K562 (cell line): ENCODE measurements around the gene POLR3C. TPM values are rescaled to one million over a fixed set of nuclear protein-coding genes. Genes with fewer than 3 reads are reported as not detected.

Source experiments
- ATAC-seq: fragments of 200-7000 bp; cut with Tn5 transposase; 3 replicates; pipeline ENCODE4 v1.9.1; 2020; ENCODE audit warnings: moderate library complexity
- BruUV-seq: library from RNA; stranded (reverse); fragments of 400-500 nt; replicated peaks from 2 replicates; lab custom pipeline; 2021; lab: Mats Ljungman, UMichigan
- CTCF ChIA-PET: fragments of 300-600 bp; formaldehyde crosslinking; extraction: SDS; loops from one replicate; lab custom pipeline; 2021; ENCODE audit warnings: low intra/inter-chr PET ratio; lab: Yijun Ruan, JAX
- POLR2A ChIA-PET: fragments of 300-600, 350-650 bp; sonication (Branson Sonifier 250); formaldehyde crosslinking; extraction: SDS; loops from one replicate; lab custom pipeline; 2021; ENCODE audit warnings: antibody characterized with exemption, inconsistent platforms; lab: Yijun Ruan, JAX
- DNase-seq, 4 experiments: peaks; one replicate each; pipeline versions ENCODE4 v3.0.0 to v3.0.0-alpha.2; 2011 to 2018; ENCODE audit warnings: low spot score in 3 of 4, mixed read lengths in 3 of 4; ENCODE audit errors: extremely low read depth in 1 of 4
- FAIRE-seq: peaks from 2 replicates; lab custom pipeline; 2011; peaks lifted over from hg19 to GRCh38; lab: Jason Lieb, UNC
- H2AFZ ChIP-seq: 2 replicates; pipeline ENCODE4 v1.6.0; 2011; ENCODE audit warnings: low read depth, low read length, control low read depth, inconsistent platforms
- H3K27ac ChIP-seq: fragments of 200-600 bp; 3 replicates; pipeline ENCODE4 v1.8.0; 2011; ENCODE audit warnings: low read depth, mild to moderate bottlenecking, control low read depth, inconsistent platforms, low read length, moderate library complexity, mixed read lengths; ENCODE audit errors: extremely low read depth
- H3K27me3 ChIP-seq, 2 experiments: fragments of 300-600 bp in 1 of 2; 2 replicates in 1 of 2; 3 replicates in 1 of 2; pipeline versions ENCODE4 v1.6.0 to v1.8.0; 2011; ENCODE audit warnings: inconsistent platforms in 2 of 2, low read length in 2 of 2, mild to moderate bottlenecking in 1 of 2, mixed read lengths in 1 of 2, moderate library complexity in 1 of 2; ENCODE audit not compliant: control insufficient read depth in 2 of 2, insufficient read depth in 2 of 2
- H3K36me3 ChIP-seq: fragments of 300-600 bp; 3 replicates; pipeline ENCODE4 v1.8.0; 2011; ENCODE audit warnings: mild to moderate bottlenecking, low read length, inconsistent platforms; ENCODE audit not compliant: control insufficient read depth, insufficient read depth
- H3K4me1 ChIP-seq, 2 experiments: fragments of 200-600 bp in 1 of 2; replicated peaks in 1 of 2; 2 replicates in 1 of 2; 3 replicates in 1 of 2; pipeline versions ENCODE4 v1.5.1 to v1.8.0; 2011; ENCODE audit warnings: inconsistent platforms in 2 of 2, low read length in 2 of 2, mild to moderate bottlenecking in 1 of 2, mixed read lengths in 1 of 2, moderate library complexity in 1 of 2; ENCODE audit not compliant: control insufficient read depth in 2 of 2, insufficient read depth in 2 of 2
- H3K4me2 ChIP-seq: 2 replicates; pipeline ENCODE4 v1.6.1; 2011; ENCODE audit warnings: low read length, control low read depth, inconsistent platforms, mixed read lengths; ENCODE audit not compliant: insufficient read depth
- H3K4me3 ChIP-seq: fragments of 200-600 bp; sonication (generic), shearing (Covaris generic); 2 replicates; pipeline ENCODE4 v1.5.1; 2016; ENCODE audit warnings: control low read depth, inconsistent platforms
- H3K79me2 ChIP-seq: fragments of 200-600 bp; 3 replicates; pipeline ENCODE4 v1.8.0; 2011; ENCODE audit warnings: low read length, inconsistent platforms; ENCODE audit not compliant: control insufficient read depth, insufficient read depth
- H3K9ac ChIP-seq, 2 experiments: 2 replicates each; pipeline versions ENCODE4 v1.6.0 to v1.6.1; 2011; ENCODE audit warnings: low read depth in 2 of 2, low read length in 2 of 2, control low read depth in 1 of 2, inconsistent platforms in 1 of 2, mild to moderate bottlenecking in 1 of 2, mixed read lengths in 1 of 2; ENCODE audit not compliant: insufficient read depth in 1 of 2
- H3K9me1 ChIP-seq: one replicate; pipeline ENCODE4 v1.6.0; 2011; ENCODE audit warnings: inconsistent platforms, mild to moderate bottlenecking, low read length, moderate library complexity; ENCODE audit not compliant: control insufficient read depth, insufficient read depth
- H3K9me3 ChIP-seq: replicated peaks from 2 replicates; pipeline ENCODE4 v1.5.1; 2011; ENCODE audit warnings: low read depth, low read length, inconsistent platforms; ENCODE audit not compliant: control insufficient read depth, insufficient read depth
- H4K20me1 ChIP-seq: replicated peaks from 2 replicates; pipeline ENCODE4 v1.6.1; 2011; ENCODE audit warnings: low read length, inconsistent platforms, mixed read lengths; ENCODE audit not compliant: control insufficient read depth, insufficient read depth
- ATF1 ChIP-seq, 2 experiments: fragments of 450-650 bp in 1 of 2; IDR thresholded peaks; 2 replicates each; pipeline ENCODE4 v1.6.1; 2016; ENCODE audit warnings: missing compliant biosample characterization in 1 of 2, missing genetic modification characterization in 1 of 2
- GABPB2 ChIP-seq: fragments of 250-450 bp; sonication (Bioruptor Pico); conservative IDR thresholded peaks from 2 replicates; pipeline ENCODE4 v1.5.1; 2021; ENCODE audit warnings: mild to moderate bottlenecking
- GTF2A2 ChIP-seq: IDR thresholded peaks from 2 replicates; pipeline ENCODE4 v1.6.1; 2016; ENCODE audit warnings: mild to moderate bottlenecking, missing genetic modification characterization, missing compliant biosample characterization
- GTF2E2 ChIP-seq: fragments of 200-800 bp; sonication (Bioruptor generic); IDR thresholded peaks from 2 replicates; pipeline ENCODE4 v1.6.1; 2016; ENCODE audit warnings: missing genetic modification characterization, missing compliant biosample characterization
- HDAC1 ChIP-seq, 2 experiments: fragments of 450-650 bp; IDR thresholded peaks; 2 replicates each; pipeline ENCODE4 v1.6.1; 2016 to 2017; ENCODE audit warnings: inconsistent platforms in 1 of 2, mild to moderate bottlenecking in 1 of 2, moderate library complexity in 1 of 2
- HNRNPUL1 ChIP-seq: fragments of 200-400 bp; formaldehyde crosslinking; IDR thresholded peaks from 2 replicates; pipeline ENCODE4 v1.6.1; 2017; ENCODE audit warnings: low read length
- IFI16 ChIP-seq: fragments of 250-450 bp; sonication (Bioruptor Pico); IDR thresholded peaks from 2 replicates; pipeline ENCODE4 v2.1.2; 2022; ENCODE audit warnings: mild to moderate bottlenecking, inconsistent platforms
- MAFF ChIP-seq: IDR thresholded peaks from 2 replicates; pipeline ENCODE4 v1.6.1; 2012; ENCODE audit warnings: low read length, improper control_type of control experiment
- MTA3 ChIP-seq: fragments of 450-650 bp; formaldehyde crosslinking; IDR thresholded peaks from 2 replicates; pipeline ENCODE4 v1.6.1; 2017; ENCODE audit warnings: mild to moderate bottlenecking, borderline replicate concordance
- POLR2B ChIP-seq: fragments of 450-650 bp; IDR thresholded peaks from 2 replicates; pipeline ENCODE4 v1.6.1; 2018; ENCODE audit warnings: low read depth; ENCODE audit not compliant: partially characterized antibody
- PYGO2 ChIP-seq: fragments of 450-650 bp; IDR thresholded peaks from 2 replicates; pipeline ENCODE4 v1.6.1; 2016; ENCODE audit warnings: mild to moderate bottlenecking, missing genetic modification characterization, moderate library complexity, missing compliant biosample characterization
- RBM34 ChIP-seq: fragments of 200-400 bp; formaldehyde crosslinking; IDR thresholded peaks from 2 replicates; pipeline ENCODE4 v1.6.1; 2018; ENCODE audit warnings: low read length, borderline replicate concordance; ENCODE audit not compliant: insufficient read depth
- TGIF2 ChIP-seq: sonication (generic); formaldehyde crosslinking; IDR thresholded peaks from 2 replicates; pipeline ENCODE4 v1.8.1; 2022; ENCODE audit warnings: mild to moderate bottlenecking, missing genetic modification reagents, moderate library complexity
- ZC3H4 ChIP-seq: sonication (generic); formaldehyde crosslinking; IDR thresholded peaks from 2 replicates; pipeline ENCODE4 v1.9.0; 2021; ENCODE audit warnings: missing genetic modification reagents, borderline replicate concordance
- ZNF311 ChIP-seq: fragments of 250-450 bp; sonication (Bioruptor Pico); IDR thresholded peaks from 2 replicates; pipeline ENCODE4 v1.4.0; 2020; ENCODE audit warnings: mild to moderate bottlenecking, moderate library complexity
- ZNF408 ChIP-seq: fragments of 250-450 bp; sonication (Bioruptor Pico); IDR thresholded peaks from 2 replicates; pipeline ENCODE4 v1.4.0; 2020; ENCODE audit warnings: low read depth, mild to moderate bottlenecking, moderate library complexity
- WGBS: fragments of 100-300 bp; shearing (Covaris generic); methylation state at CpG from one replicate; pipeline ENCODE4 v1.1.6; 2016; ENCODE audit warnings: low coverage, mixed read lengths; ENCODE audit not compliant: insufficient coverage; ENCODE audit errors: missing lambda C conversion rate; 5-methylcytosine and 5-hydroxymethylcytosine counted together
- in situ Hi-C: fragments of 300-500 bp; cut with MboI; formaldehyde crosslinking; loops from 4 replicates; pipeline ENCODE4 v1.15.0; 2018; ENCODE audit warnings: inconsistent platforms, mixed read lengths
- intact Hi-C: fragments of 100-400 bp; cut with micrococcal nuclease; formaldehyde crosslinking; loops from 2 replicates; pipeline ENCODE4 v1.14.2; 2022
- polyA plus RNA-seq, 8 experiments: library from polyadenylated mRNA; depleted of rRNA in 4 of 8; stranded (reverse) in 5 of 8; unstranded in 3 of 8; fragments of >200 nt; fragmentation: Nextera tagmentation in 2 of 8; fragmentation: Illumina TruSeq in 1 of 8; extraction: Ambion mirVana in 2 of 8; extraction: Trizol in 1 of 8; gene quantifications; 2 replicates each; pipeline versions ENCODE4 v1.2.1 to v1.2.3, GENCODE V29; 2011 to 2014; ENCODE audit warnings: inconsistent platforms in 1 of 8, missing spikeins in 1 of 8
- total RNA-seq, 7 experiments: library from RNA; depleted of rRNA in 6 of 7; stranded (reverse); fragments of >200 nt in 6 of 7; fragmentation: Illumina TruSeq in 2 of 7; extraction: Trizol in 2 of 7; gene quantifications; 2 replicates each; pipeline versions ENCODE4 v1.2.1 to v1.2.3, GENCODE V29; 2011 to 2021; ENCODE audit warnings: low replicate concordance in 1 of 7

Gene POLR3C
- total and polyA plus RNA-seq, 9 of the 15 experiments (the other 6 are each of a cell fraction or from before 2014, with no cell fraction given) = 19.7 to 64.1 (median 45.2) TPM

- Histone ChIP-seq H3K4me1 (peaks cover 5 to 19% of the 10 kb centered on the region in 2 experiments; a peak in 4 of 5 replicates), H3K9me3 (no peaks in the 10 kb centered on the region), H3K36me3 (no peaks in the 10 kb centered on the region), H2AFZ (no peak overlapping the region), H3K79me2 (0 out of 3 replicates have a peak, but pooled peaks cover under 1% of the 10 kb centered on the region), H3K4me3 (no peak overlapping the region), H3K9ac (no peak overlapping the region), H3K27ac (no peak overlapping the region), H3K4me2 (no peak overlapping the region), H3K27me3 (no peaks in the 10 kb centered on the region), H3K9me1 (no peaks in the 10 kb centered on the region), H4K20me1 (no peaks in the 10 kb centered on the region)
- intact Hi-C loops (no loop called here), in situ Hi-C loops (no loop called here)
- no peak for TF ChIP-seq TGIF2
- no peak for TF ChIP-seq GTF2E2 (tag)
- TF ChIP-seq IFI16 = no peak
- TF ChIP-seq MTA3 = no peak
- TF ChIP-seq ZNF311 (CRISPR knock-in tag) = no peak
- TF ChIP-seq PYGO2 (tag) = no peak
- TF ChIP-seq POLR2B = no peak
- TF ChIP-seq ZC3H4 (CRISPR knock-in tag) = no peak
- TF ChIP-seq MAFF = no peak
- no peak for TF ChIP-seq RBM34
- TF ChIP-seq ZNF408 (CRISPR knock-in tag) = no peak
- no peak for TF ChIP-seq GTF2A2
- no peak for TF ChIP-seq GABPB2
- no peak for TF ChIP-seq HNRNPUL1
- TF ChIP-seq ATF1 (CRISPR knock-in tag; IDR thresholded peaks at IDR 0.05) = no peak
- no peak for TF ChIP-seq ATF1 (tag; IDR thresholded peaks at IDR 0.05)
- no peak for TF ChIP-seq HDAC1 (IDR thresholded peaks at IDR 0.05)
- WGBS = 29% methylated on average over 5 of the region's 5 CpGs
- DNase-seq (no peak), ATAC-seq (no peak), FAIRE-seq (no peak)
- CTCF ChIA-PET = no interaction called here
- POLR2A ChIA-PET = interaction anchor here (0.8 to 1.0 kb wide), 2 partner anchors 15 to 17 kb away, joined by 3 to 4 read pairs; no protein-coding TSS in a partner anchor
- BruUV-seq = no TSS peak
Measured at GRCh38 chr1:145863282-145864018, 39.5 kb downstream of the POLR3C start.
